OCI-LY7 (cell line): ENCODE data around the gene YJU2. TPM values are rescaled to one million over a fixed set of nuclear protein-coding genes. Genes with fewer than 3 reads are reported as not detected.
"Not testable (repeated sequence)": the region's sequence is repeated elsewhere in the genome, so short reads cannot be mapped to it uniquely, and the experiment has no call there.

ENCODE experiments used
- BruUV-seq: library from RNA; stranded (reverse); fragments of 400-500 nt; replicated peaks from 2 replicates; lab custom pipeline; 2021; lab: Mats Ljungman, UMichigan
- CTCF ChIA-PET: fragments of 300-600 bp; sonication (Branson Sonifier 250); formaldehyde crosslinking; loops from one replicate; lab custom pipeline; 2022; ENCODE audit warnings: antibody characterized with exemption; ENCODE audit not compliant: unreplicated experiment; lab: Charles Lee
- POLR2A ChIA-PET: fragments of 300-600 bp; sonication (Branson Sonifier 250); formaldehyde crosslinking; loops from one replicate; lab custom pipeline; 2022; ENCODE audit warnings: antibody characterized with exemption; lab: Charles Lee
- DNase-seq: peaks from one replicate; pipeline ENCODE4 v3.0.0-alpha.2; 2015; ENCODE audit warnings: low spot score
- H2AFZ ChIP-seq: fragments of 200-600 bp; sonication (generic), shearing (Covaris generic); 2 replicates; pipeline ENCODE4 v1.6.1; 2014; ENCODE audit warnings: mild to moderate bottlenecking, antibody characterized with exemption, low read length, moderate library complexity
- H3K27ac ChIP-seq: fragments of 200-600 bp; sonication (generic); 2 replicates; pipeline ENCODE4 v1.5.1; 2014; ENCODE audit warnings: mixed run types, low read depth, mild to moderate bottlenecking, moderate library complexity, low read length, inconsistent platforms; ENCODE audit not compliant: poor library complexity, severe bottlenecking
- H3K36me3 ChIP-seq: fragments of 200-600 bp; sonication (generic); 2 replicates; pipeline ENCODE4 v1.6.1; 2014; ENCODE audit warnings: mild to moderate bottlenecking, antibody characterized with exemption, low read length, moderate library complexity, mixed read lengths; ENCODE audit not compliant: insufficient read depth
- H3K4me1 ChIP-seq: fragments of 200-600 bp; sonication (generic); 2 replicates; pipeline ENCODE4 v1.5.1; 2014; ENCODE audit warnings: mild to moderate bottlenecking, low read length; ENCODE audit not compliant: insufficient read depth, poor library complexity, severe bottlenecking
- H3K4me2 ChIP-seq: fragments of 200-600 bp; sonication (generic); 2 replicates; pipeline ENCODE4 v1.6.1; 2014; ENCODE audit warnings: mild to moderate bottlenecking, low read length
- H3K4me3 ChIP-seq: fragments of 200-600 bp; sonication (generic); 2 replicates; pipeline ENCODE4 v1.5.1; 2014; ENCODE audit warnings: mild to moderate bottlenecking, low read depth, low read length; ENCODE audit not compliant: poor library complexity, severe bottlenecking
- H3K79me2 ChIP-seq: fragments of 200-600 bp; sonication (generic); 2 replicates; pipeline ENCODE4 v1.6.1; 2016; ENCODE audit warnings: low read depth, mild to moderate bottlenecking, low read length, moderate library complexity, mixed read lengths; ENCODE audit not compliant: insufficient read depth
- H3K9me2 ChIP-seq: fragments of 200-600 bp; sonication (generic); 2 replicates; pipeline ENCODE4 v1.6.1; 2016; ENCODE audit warnings: mild to moderate bottlenecking, low read length, mixed read lengths; ENCODE audit not compliant: insufficient read depth
- H3K9me3 ChIP-seq: fragments of 200-600 bp; sonication (generic); 2 replicates; pipeline ENCODE4 v1.6.1; 2014; ENCODE audit warnings: mild to moderate bottlenecking, mixed run types, low read length, mixed read lengths
- H4K20me1 ChIP-seq: fragments of 200-600 bp; sonication (generic); 2 replicates; pipeline ENCODE4 v1.6.1; 2014; ENCODE audit warnings: mild to moderate bottlenecking, antibody characterized with exemption, low read length, moderate library complexity, mixed read lengths; ENCODE audit not compliant: insufficient read depth
- EZH2phosphoT487 ChIP-seq: fragments of 200-600 bp; sonication (generic); IDR thresholded peaks from 2 replicates; pipeline ENCODE4 v1.6.1; 2018; ENCODE audit warnings: low read depth, borderline replicate concordance, mild to moderate bottlenecking, mixed run types, antibody characterized with exemption, low read length, moderate library complexity, mixed read lengths
- intact Hi-C: fragments of 100-400 bp; cut with micrococcal nuclease; formaldehyde crosslinking; loops from one replicate; pipeline ENCODE4 v1.10.0; 2022; ENCODE audit not compliant: unreplicated experiment
- total RNA-seq, 2 experiments: library from RNA; depleted of rRNA in 1 of 2; stranded (reverse); fragments of >200 nt in 1 of 2; shearing (Covaris generic) in 1 of 2; gene quantifications; 2 replicates each; pipeline ENCODE4 v1.2.3, GENCODE V29; 2014 to 2022
- TF ChIP-seq, protein P1 (sequence below): fragments of 200-600 bp; sonication (generic); conservative IDR thresholded peaks from 2 replicates; pipeline ENCODE4 v1.5.1; 2014; ENCODE audit warnings: mild to moderate bottlenecking, antibody characterized with exemption, low read length, moderate library complexity, mixed read lengths

YJU2 gene
- total RNA-seq, 2 experiments from 2014 or later = 35.0 to 38.2 TPM

DNA sequence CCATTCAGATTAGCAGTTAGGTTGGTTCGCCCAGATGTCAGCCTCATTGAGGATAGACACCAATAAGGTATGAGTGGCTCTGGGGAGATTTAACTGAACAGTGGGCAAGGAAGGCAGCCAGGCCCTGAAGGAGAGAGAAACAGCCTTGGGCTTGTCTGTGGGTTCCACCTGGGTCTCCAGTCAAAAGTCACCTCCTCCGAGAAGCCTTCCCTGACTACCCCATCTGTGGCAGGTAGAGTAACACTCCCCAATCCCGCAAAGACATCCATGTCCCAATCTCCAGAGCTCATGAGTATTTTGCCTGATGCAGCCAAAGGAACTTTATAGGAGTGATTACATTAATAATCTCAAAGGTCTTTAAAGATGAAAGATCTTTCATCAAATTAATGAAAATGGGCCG is 8.0 kb upstream of the YJU2 start:
- CTCF ChIA-PET = no interaction called here
- H3K36me3 ChIP-seq = no peaks in the 10 kb centered on the region

GRCh38 chr19:4241824-4242430 is 5.0 kb upstream of the YJU2 start:
- Histone ChIP-seq H3K9me3 (peaks cover 5% of the 10 kb centered on the region; the same call in 1 of the 2 replicates), H3K4me3 (no peak overlapping the region), H3K9me2 (no peaks in the 10 kb centered on the region), H3K4me2 (peak overlapping the region; percentile 20), H3K79me2 (no peaks in the 10 kb centered on the region), H3K4me1 (peaks cover 22% of the 10 kb centered on the region), H3K36me3 (no peaks in the 10 kb centered on the region), H3K27ac (peak overlapping the region; percentile 29), H4K20me1 (no peaks in the 10 kb centered on the region), H2AFZ (peak overlapping the region; percentile 27; the same call in 1 of the 2 replicates)
- TF ChIP-seq, protein P1, sequence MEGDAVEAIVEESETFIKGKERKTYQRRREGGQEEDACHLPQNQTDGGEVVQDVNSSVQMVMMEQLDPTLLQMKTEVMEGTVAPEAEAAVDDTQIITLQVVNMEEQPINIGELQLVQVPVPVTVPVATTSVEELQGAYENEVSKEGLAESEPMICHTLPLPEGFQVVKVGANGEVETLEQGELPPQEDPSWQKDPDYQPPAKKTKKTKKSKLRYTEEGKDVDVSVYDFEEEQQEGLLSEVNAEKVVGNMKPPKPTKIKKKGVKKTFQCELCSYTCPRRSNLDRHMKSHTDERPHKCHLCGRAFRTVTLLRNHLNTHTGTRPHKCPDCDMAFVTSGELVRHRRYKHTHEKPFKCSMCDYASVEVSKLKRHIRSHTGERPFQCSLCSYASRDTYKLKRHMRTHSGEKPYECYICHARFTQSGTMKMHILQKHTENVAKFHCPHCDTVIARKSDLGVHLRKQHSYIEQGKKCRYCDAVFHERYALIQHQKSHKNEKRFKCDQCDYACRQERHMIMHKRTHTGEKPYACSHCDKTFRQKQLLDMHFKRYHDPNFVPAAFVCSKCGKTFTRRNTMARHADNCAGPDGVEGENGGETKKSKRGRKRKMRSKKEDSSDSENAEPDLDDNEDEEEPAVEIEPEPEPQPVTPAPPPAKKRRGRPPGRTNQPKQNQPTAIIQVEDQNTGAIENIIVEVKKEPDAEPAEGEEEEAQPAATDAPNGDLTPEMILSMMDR = no peak
- TF ChIP-seq EZH2phosphoT487 = no peak
- intact Hi-C loops = no loop called here
- ChIA-PET CTCF (no interaction called here), POLR2A (interaction anchor here (0.7 kb wide), 1 partner anchor 959 kb away, joined by 3 read pairs; no protein-coding TSS in a partner anchor)
- DNase-seq = peak; percentile 18
- BruUV-seq = no TSS peak

More for the DNA sequence above, 8.0 kb upstream of the YJU2 start:
- no peak for DNase-seq
- POLR2A ChIA-PET = no interaction called here
- no TSS peak for BruUV-seq
- Histone ChIP-seq H3K27ac (no peak overlapping the region), H4K20me1 (no peaks in the 10 kb centered on the region), H3K9me2 (no peaks in the 10 kb centered on the region), H3K4me2 (no peak overlapping the region), H3K4me1 (peaks cover 14% of the 10 kb centered on the region), H3K9me3 (peaks cover 5% of the 10 kb centered on the region; the same call in 1 of the 2 replicates), H3K4me3 (no peak overlapping the region), H2AFZ (no peak overlapping the region), H3K79me2 (no peaks in the 10 kb centered on the region)
- TF ChIP-seq, protein P1 = no peak
- no peak for TF ChIP-seq EZH2phosphoT487
- intact Hi-C loops = no loop called here

- Histone ChIP-seq H3K79me2 (peaks cover 14% of the 10 kb centered on the region), H3K27ac (peak overlapping the region; percentile 83), H3K4me3 (peak overlapping the region; percentile 74), H2AFZ (peak overlapping the region; percentile 89), H3K36me3 (peaks cover 26% of the 10 kb centered on the region), H3K4me1 (peaks cover 31% of the 10 kb centered on the region), H3K4me2 (peak overlapping the region; percentile 74)
- intact Hi-C loops = loop anchor here (2.0 to 5.0 kb wide), 3 partner anchors 63 to 259 kb away; partner anchors contain the start of genes ANKRD24, EEF2, SIRT6 and ZBTB7A
- DNase-seq, BruUV-seq, H4K20me1 ChIP-seq, H3K9me3 ChIP-seq, POLR2A ChIA-PET, CTCF ChIA-PET, H3K9me2 ChIP-seq: not testable (repeated sequence)
These were observed 942 bp upstream of the YJU2 start for GRCh38 chr19:4245938-4246337.
